Immature natural killer cell (primary cell): ENCODE data around the gene GLYATL3. TPM values are rescaled to one million over a fixed set of nuclear protein-coding genes. Genes with fewer than 3 reads are reported as not detected.
"Not testable (repeated sequence)": the region's sequence is repeated elsewhere in the genome, so short reads cannot be mapped to it uniquely, and the experiment has no call there.

ENCODE experiments used
- DNase-seq, 3 donors: peaks; one replicate each; pipeline ENCODE4 v3.0.0; 2022; ENCODE audit warnings: mixed read lengths in 1 of 3
- H3K27ac Mint-ChIP-seq, 6 donors: one replicate each; pipeline ENCODE4 v1.8.0; 2020; ENCODE audit warnings: mixed read lengths in 6 of 6, mild to moderate bottlenecking in 5 of 6, inconsistent platforms in 4 of 6, moderate library complexity in 3 of 6
- H3K27me3 Mint-ChIP-seq, 3 donors: one replicate each; pipeline ENCODE4 v1.8.0; 2020 to 2021; ENCODE audit warnings: low read depth in 3 of 3, mild to moderate bottlenecking in 3 of 3, mixed read lengths in 3 of 3, moderate library complexity in 3 of 3, inconsistent platforms in 1 of 3
- H3K36me3 Mint-ChIP-seq, 3 donors: one replicate each; pipeline ENCODE4 v1.8.0; 2020; ENCODE audit warnings: mixed read lengths in 3 of 3, inconsistent platforms in 2 of 3, mild to moderate bottlenecking in 2 of 3
- H3K4me1 Mint-ChIP-seq, 2 donors: one replicate each; pipeline ENCODE4 v1.8.0; 2020; ENCODE audit warnings: inconsistent platforms in 2 of 2, mild to moderate bottlenecking in 2 of 2, mixed read lengths in 2 of 2, moderate library complexity in 1 of 2
- H3K4me3 Mint-ChIP-seq, 5 donors: one replicate each; pipeline ENCODE4 v1.8.0; 2020; ENCODE audit warnings: mild to moderate bottlenecking in 5 of 5, mixed read lengths in 5 of 5, inconsistent platforms in 3 of 5, moderate library complexity in 3 of 5
- H3K9me3 Mint-ChIP-seq, 6 donors: one replicate each; pipeline ENCODE4 v1.8.0; 2020; ENCODE audit warnings: mild to moderate bottlenecking in 6 of 6, mixed read lengths in 6 of 6, inconsistent platforms in 4 of 6, moderate library complexity in 3 of 6
- polyA plus RNA-seq, 3 donors: library from polyadenylated mRNA; unstranded; fragments of 300-500 nt; fragmentation: Illumina TruSeq; gene quantifications; one replicate each; pipeline ENCODE4 v1.2.3, GENCODE V29; 2021

GLYATL3 gene
- polyA plus RNA-seq, 3 donors from 2014 or later = not detected

DNA sequence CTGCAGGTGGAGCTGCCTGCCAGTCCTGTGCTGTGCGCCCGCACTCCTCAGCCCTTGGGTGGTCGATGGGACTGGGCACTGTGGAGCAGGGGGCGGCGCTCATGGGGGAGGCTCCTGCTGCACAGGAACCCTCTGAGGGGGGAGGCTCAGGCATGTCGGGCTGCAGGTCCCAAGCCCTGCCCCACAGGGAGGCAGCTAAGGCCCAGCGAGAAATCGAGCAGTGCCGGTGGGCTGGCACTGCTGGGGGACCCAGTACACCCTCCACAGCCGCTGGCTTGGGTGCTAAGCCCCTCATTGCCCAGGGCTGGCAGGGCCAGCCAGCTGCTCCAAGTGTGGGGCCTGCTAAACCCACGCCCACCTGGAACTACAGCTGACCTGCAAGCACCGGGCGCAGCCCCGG is 16.3 kb upstream of the GLYATL3 start:
- H3K36me3 Mint-ChIP-seq = peaks cover 14 to 37% (median 24%) of the 10 kb centered on the region in 3 donors
- not testable (repeated sequence) for H3K27me3 Mint-ChIP-seq, H3K27ac Mint-ChIP-seq, H3K4me3 Mint-ChIP-seq, DNase-seq, H3K4me1 Mint-ChIP-seq, H3K9me3 Mint-ChIP-seq

DNA sequence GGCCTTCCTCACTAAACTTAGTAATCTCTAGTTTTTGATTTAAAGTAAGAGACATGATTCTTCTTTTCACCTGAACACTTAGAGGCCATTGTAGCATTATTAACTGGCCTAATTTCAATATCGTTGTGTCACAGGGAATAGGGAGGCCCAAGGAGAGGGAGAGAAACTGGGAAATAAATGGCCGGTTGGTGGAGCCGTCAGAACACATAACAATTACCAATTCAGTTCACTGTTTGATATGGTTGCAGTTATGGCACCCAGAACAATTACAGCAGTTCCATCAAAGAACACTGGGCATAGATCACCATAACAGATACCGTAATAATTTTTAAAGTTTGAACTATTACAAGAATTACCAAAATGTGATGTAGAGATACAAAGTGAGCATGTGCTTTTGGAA is 9.1 kb upstream of the GLYATL3 start:
- Mint-ChIP-seq H3K36me3 (peaks cover 40 to 49% (median 42%) of the 10 kb centered on the region in 3 donors), H3K4me1 (peaks cover 0 to 1% of the 10 kb centered on the region in 2 donors), H3K27me3 (peaks cover 0 to 2% (median 0%) of the 10 kb centered on the region in 3 donors), H3K4me3 (no peak overlapping the region), H3K9me3 (no peaks in the 10 kb centered on the region), H3K27ac (no peak overlapping the region)
- DNase-seq = no peak

DNA sequence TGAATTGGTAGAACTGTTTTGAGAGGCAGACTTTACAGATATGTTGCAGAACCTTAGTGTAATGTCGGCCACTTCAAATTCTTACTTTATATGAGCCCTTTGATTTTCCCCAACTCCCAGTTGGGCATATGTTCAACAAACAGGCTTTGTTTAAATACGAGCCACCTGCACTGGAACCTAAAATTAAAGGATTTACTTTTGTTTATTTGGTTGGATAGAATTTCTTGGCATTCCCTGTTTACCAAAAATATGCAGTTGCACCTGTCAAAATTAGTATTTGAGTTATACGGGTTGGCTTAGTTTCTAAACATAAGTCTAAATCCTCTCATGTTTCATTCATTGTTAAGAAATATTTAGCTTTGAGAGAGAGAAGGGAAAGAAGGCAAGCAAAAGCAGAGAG is 2.4 kb upstream of the GLYATL3 start:
- no peak for DNase-seq
- Mint-ChIP-seq H3K27ac (no peak overlapping the region), H3K36me3 (peaks cover 8 to 19% (median 16%) of the 10 kb centered on the region in 3 donors), H3K4me1 (no peaks in the 10 kb centered on the region), H3K27me3 (peaks cover 0 to 2% (median 0%) of the 10 kb centered on the region in 3 donors), H3K9me3 (no peaks in the 10 kb centered on the region), H3K4me3 (no peak overlapping the region)

- no peak overlapping the region for H3K27ac Mint-ChIP-seq
- H3K9me3 Mint-ChIP-seq = peaks cover 0 to 4% (median 0%) of the 10 kb centered on the region in 6 donors
- peaks cover 0 to 3% (median 1%) of the 10 kb centered on the region in 3 donors for H3K27me3 Mint-ChIP-seq
- H3K36me3 Mint-ChIP-seq = peaks cover 4 to 9% (median 5%) of the 10 kb centered on the region in 3 donors
- H3K4me3 Mint-ChIP-seq = no peak overlapping the region
- no peaks in the 10 kb centered on the region for H3K4me1 Mint-ChIP-seq
- no peak for DNase-seq
Measured at GRCh38 chr6:49499126-49499525, 597 bp upstream of the GLYATL3 start.

GRCh38 chr6:49504666-49505065 is 4.9 kb downstream of the GLYATL3 start:
- Mint-ChIP-seq H3K27me3 (peaks cover 1 to 2% (median 1%) of the 10 kb centered on the region in 3 donors), H3K4me1 (no peaks in the 10 kb centered on the region), H3K36me3 (no peaks in the 10 kb centered on the region), H3K9me3 (peaks cover 0 to 15% (median 4%) of the 10 kb centered on the region in 6 donors), H3K27ac (no peak overlapping the region), H3K4me3 (no peak overlapping the region)
- DNase-seq = no peak

- no peaks in the 10 kb centered on the region for H3K36me3 Mint-ChIP-seq
- H3K27me3 Mint-ChIP-seq = peaks cover 1 to 6% (median 1%) of the 10 kb centered on the region in 3 donors
- H3K27ac Mint-ChIP-seq = no peak overlapping the region
- no peak overlapping the region for H3K4me3 Mint-ChIP-seq
- DNase-seq = no peak
- no peaks in the 10 kb centered on the region for H3K4me1 Mint-ChIP-seq
- peaks cover 0 to 15% (median 4%) of the 10 kb centered on the region in 6 donors for H3K9me3 Mint-ChIP-seq
Measured at GRCh38 chr6:49506569-49507111, 6.9 kb downstream of the GLYATL3 start.

DNA sequence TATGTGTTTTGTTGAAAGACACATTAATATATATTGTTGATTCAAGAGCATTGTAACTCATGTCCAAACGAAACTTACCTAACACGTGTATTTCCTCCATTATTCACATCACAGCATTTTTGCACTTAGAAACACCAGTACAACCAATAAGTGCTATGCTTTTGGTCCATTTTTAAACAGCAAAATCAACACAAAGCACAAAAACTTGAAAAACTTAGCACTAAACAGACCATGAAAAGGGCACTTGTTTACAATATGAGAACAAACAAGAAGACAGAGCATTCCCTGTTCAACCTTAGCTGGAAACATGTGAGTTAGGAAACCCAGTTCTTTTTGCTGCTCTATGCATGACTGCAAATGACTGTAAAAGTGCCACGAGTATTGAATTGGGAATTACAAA is 9.6 kb downstream of the GLYATL3 start:
- Mint-ChIP-seq H3K4me1 (no peaks in the 10 kb centered on the region), H3K27ac (no peak overlapping the region), H3K4me3 (no peak overlapping the region), H3K27me3 (peaks cover 0 to 8% (median 0%) of the 10 kb centered on the region in 3 donors), H3K9me3 (peaks cover 0 to 15% (median 2%) of the 10 kb centered on the region in 6 donors), H3K36me3 (no peaks in the 10 kb centered on the region)
- no peak for DNase-seq

GRCh38 chr6:49513153-49513989 is 13.6 kb downstream of the GLYATL3 start:
- Mint-ChIP-seq H3K4me3 (no peak overlapping the region), H3K27me3 (peaks cover 0 to 6% (median 0%) of the 10 kb centered on the region in 3 donors), H3K36me3 (no peaks in the 10 kb centered on the region), H3K9me3 (peaks cover 0 to 2% (median 0%) of the 10 kb centered on the region in 6 donors), H3K4me1 (no peaks in the 10 kb centered on the region), H3K27ac (no peak overlapping the region)
- no peak for DNase-seq

DNA sequence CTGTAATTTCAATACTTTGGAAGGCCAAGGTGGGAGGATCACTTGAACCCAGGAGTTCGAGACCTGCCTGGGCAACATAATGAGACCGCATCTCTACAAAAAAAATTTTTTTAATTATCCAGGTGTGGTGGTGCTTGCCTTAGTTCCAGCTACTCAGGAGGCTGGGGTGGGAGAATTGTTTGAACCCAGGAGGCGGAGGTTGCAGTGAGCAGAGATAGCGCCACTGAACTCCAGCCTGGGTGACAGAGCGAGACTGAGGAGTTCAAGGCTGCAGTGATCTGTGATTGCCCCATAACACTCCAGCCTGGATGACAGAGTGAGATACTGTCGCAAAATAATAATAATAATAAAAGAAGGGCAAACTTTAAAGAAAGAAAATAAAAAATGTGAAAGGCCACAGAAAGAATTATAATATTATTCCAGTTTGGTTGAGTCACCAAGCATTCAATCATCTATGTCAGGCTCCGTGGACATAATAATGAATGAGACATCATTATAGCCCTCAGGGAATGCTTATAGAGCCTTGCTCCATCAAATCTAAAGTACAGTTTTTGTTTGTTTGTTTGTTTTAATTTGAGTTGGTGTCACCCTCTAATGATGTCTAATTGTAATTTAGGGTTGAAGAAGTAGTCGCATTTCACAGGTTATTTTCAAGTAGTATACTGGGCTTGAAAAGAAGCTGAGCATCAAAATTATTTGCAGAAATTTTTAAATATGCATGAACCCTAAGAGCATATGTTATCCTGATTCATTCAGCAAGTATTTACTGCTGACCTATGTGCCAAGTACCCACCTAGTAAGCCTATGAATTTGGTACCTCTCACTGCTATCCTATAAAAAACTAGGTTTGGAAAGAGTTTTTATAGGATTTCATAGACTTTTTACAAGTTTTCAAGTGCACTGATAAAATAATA is 15.1 kb downstream of the GLYATL3 start:
- no peak for DNase-seq
- Mint-ChIP-seq H3K27me3 (peaks cover 0 to 6% (median 0%) of the 10 kb centered on the region in 3 donors), H3K27ac (no peak overlapping the region), H3K4me3 (no peak overlapping the region), H3K36me3 (no peaks in the 10 kb centered on the region), H3K4me1 (no peaks in the 10 kb centered on the region), H3K9me3 (peaks cover 0 to 2% (median 0%) of the 10 kb centered on the region in 6 donors)

DNA sequence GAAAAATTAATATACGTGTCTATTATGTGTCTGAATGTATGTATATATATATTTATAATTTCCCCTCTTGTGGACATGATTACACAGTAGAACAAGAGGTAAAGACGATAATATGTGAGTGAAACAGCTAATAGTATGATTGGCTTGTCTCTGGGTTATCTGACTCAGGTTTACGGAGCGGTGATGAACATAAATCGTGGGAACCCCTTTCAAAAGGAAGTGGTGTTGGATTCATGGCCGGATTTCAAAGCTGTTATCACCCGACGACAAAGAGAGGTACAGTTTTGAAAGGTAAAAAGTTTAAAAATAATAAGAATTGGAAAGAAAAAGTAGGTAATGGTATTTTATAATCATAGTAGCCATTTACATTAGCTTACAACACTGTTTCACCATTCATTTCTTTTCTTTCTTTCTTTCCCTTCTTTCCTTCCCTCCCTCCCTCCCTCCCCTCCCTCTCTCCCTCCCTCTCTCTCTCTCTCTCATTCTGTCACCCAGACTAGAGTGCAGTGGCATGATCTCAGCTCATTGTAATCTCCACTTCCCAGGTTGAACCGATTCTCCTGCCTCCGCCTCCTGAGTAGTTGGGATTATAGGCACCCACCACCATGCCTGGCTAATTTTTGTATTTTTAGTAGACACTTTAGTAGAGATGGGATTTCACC is 15.9 kb downstream of the GLYATL3 start:
- H3K27me3 Mint-ChIP-seq = peaks cover 0 to 8% (median 0%) of the 10 kb centered on the region in 3 donors
- H3K4me1 Mint-ChIP-seq = no peaks in the 10 kb centered on the region
- H3K4me3 Mint-ChIP-seq = no peak overlapping the region
- H3K9me3 Mint-ChIP-seq = peaks cover 0 to 2% (median 0%) of the 10 kb centered on the region in 6 donors
- H3K36me3 Mint-ChIP-seq = no peaks in the 10 kb centered on the region
- no peak for DNase-seq
- H3K27ac Mint-ChIP-seq = no peak overlapping the region

DNA sequence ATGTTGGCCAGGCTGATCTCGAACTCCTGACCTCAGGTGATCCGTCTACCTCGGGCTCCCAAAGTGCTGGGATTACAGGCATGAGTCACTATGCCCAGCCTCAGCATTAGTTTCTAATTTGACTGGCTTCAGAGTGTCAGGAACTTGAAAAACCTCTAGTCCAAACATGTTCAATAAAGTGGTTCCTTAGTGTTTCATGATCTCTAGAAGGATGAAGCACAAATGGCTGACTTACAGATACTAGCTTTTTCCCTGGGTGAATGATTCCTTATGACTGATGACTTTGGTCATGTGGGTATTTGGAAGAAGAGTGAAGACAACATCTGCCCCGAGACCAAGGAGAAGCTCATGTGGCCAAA is 16.4 kb downstream of the GLYATL3 start:
- no peak overlapping the region for H3K27ac Mint-ChIP-seq
- no peak overlapping the region for H3K4me3 Mint-ChIP-seq

GRCh38 chr6:49517919-49518318 is 18.2 kb downstream of the GLYATL3 start:
- no peak for DNase-seq
- peaks cover 0 to 2% (median 0%) of the 10 kb centered on the region in 6 donors for H3K9me3 Mint-ChIP-seq
- H3K4me3 Mint-ChIP-seq = no peak overlapping the region
- H3K27me3 Mint-ChIP-seq = peaks cover 0 to 4% (median 0%) of the 10 kb centered on the region in 3 donors
- no peaks in the 10 kb centered on the region for H3K36me3 Mint-ChIP-seq
- no peaks in the 10 kb centered on the region for H3K4me1 Mint-ChIP-seq
- H3K27ac Mint-ChIP-seq = no peak overlapping the region

More for the DNA sequence above, 16.4 kb downstream of the GLYATL3 start:
- no peaks in the 10 kb centered on the region for H3K4me1 Mint-ChIP-seq
- DNase-seq = no peak
- peaks cover 0 to 7% (median 0%) of the 10 kb centered on the region in 3 donors for H3K27me3 Mint-ChIP-seq
- H3K36me3 Mint-ChIP-seq = no peaks in the 10 kb centered on the region
- peaks cover 0 to 2% (median 0%) of the 10 kb centered on the region in 6 donors for H3K9me3 Mint-ChIP-seq

GRCh38 chr6:49519660-49520059 is 19.9 kb downstream of the GLYATL3 start:
- peaks cover 0 to 2% (median 0%) of the 10 kb centered on the region in 3 donors for H3K27me3 Mint-ChIP-seq
- peaks cover 0 to 2% (median 0%) of the 10 kb centered on the region in 6 donors for H3K9me3 Mint-ChIP-seq
- no peak for DNase-seq
- H3K4me3 Mint-ChIP-seq = no peak overlapping the region
- H3K4me1 Mint-ChIP-seq = no peaks in the 10 kb centered on the region
- no peaks in the 10 kb centered on the region for H3K36me3 Mint-ChIP-seq
- H3K27ac Mint-ChIP-seq = no peak overlapping the region
